ENCODE results near the gene RNF186.
"Not testable (repeated sequence)": the region's sequence is repeated elsewhere in the genome, so short reads cannot be mapped to it uniquely, and the experiment has no call there.

The RNF186 gene

DNA sequence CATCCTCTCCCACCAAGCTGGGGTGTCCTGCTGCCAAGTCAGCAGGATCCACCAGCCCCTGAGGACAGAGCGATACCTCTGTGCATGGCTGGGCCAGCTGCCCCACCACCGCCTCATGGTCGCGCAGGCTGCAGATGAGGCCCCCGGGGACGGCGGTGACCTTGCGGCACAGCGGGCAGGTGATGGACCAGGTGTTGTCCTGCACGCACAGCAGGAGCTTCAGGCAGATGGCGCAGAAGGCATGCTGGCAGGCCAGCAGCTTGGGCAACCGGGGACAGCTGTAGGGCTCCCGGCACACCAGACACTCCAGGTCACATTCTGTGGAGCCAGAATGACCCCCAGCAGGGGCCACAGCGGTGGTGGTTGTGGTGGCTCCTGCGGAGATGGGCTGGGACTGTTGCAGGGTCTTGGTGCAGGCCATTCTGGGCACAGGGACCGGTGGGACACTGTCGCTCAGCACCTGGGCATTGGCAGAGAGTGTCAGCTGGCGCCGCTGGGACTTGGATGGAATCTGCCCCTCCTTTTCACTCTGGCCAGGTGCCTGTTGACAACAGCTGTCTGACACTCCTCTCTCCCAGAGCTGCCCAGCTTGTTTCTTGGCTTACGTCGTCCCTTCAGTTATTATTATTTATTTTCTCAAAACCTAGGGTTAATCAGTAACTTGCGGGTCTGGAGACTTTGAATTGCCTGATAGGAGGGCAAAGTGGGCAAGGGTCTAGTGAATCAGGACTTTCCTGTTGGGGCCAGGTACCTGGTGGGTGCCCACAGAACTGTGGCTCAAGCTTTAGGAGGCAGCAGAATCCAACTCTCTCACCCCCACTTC lies at the start of gene RNF186:
Gene RNF186, minus strand, starts transcription at position 603 of the 823 bp plus-strand sequence. Its CDS starts 182 bp downstream, at position 421.
- DNase-seq (ENCODE audit: low spot score) = no peak

DNA sequence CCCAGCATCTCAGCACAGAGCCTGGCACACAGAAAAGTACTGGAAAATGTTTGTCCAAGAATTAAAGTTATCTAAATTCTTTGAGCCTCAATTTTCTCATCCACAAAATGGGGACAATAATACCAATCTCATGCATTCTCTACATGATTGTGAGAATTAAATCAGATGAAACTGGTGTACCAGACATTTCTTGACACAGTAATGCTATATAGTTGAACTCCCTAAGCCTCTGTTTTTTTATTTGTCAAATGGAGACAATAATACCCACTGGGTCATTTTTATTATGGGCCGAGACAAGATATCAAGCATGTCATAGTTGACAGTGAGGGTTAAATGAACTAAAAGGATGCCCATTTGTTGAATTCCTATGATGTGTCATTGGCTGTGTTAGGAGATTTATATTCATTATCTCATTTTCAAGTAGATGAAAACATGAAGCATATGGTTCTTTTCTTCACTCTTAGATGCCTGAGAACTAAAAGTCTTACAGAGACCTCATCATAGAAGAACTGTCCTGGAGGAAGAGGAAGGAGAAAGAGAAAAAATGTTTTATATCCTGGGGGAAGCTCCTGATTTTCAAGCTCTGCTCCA lies 49.6 kb upstream of the RNF186 start:
- DNase-seq (ENCODE audit: low spot score) = no peak

DNA sequence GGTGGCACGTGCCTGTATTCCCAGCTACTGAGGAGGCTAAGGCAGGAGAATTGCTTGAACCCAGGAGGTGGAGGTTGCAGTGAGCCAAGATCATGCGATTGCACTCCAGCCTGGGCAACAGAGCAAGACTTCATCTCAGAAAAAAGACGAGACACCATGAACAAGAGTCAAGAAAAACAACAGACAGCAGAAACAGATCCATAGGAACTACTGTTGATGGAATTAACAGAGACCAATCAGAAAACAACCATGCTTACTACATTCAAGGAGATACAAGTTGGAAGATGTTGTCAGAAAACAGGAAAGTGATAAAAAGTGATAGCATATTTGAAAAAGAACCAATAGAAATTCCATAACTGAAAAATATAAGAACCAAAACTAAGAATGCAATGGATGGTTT lies 47.9 kb upstream of the RNF186 start:
- no peak for DNase-seq (ENCODE audit: low spot score)

- no peak for DNase-seq (ENCODE audit: low spot score)
Observed at GRCh38 chr1:19861842-19862530, 46.9 kb upstream of the RNF186 start.

GRCh38 chr1:19861034-19861433 lies 46.0 kb upstream of the RNF186 start:
- no peak for DNase-seq (ENCODE audit: low spot score)

DNA sequence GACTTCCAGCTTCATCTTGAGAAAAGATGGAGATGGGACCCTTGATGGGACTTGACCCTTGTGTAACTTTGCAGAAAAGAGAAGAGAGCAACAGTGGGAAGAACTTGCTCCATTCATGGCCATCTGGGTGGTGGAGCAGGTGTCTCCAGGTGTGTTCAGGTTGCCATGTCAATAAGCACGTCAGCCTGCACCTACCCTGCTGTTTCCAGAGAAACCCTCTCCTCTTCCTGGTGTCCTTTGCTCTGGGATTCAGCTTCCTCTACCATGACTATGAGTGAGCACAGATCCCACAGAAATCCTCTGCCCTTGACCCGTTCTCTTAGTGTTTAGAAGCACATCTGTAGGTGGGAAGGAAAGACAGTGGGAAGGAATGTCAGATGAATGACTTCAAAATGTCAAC lies 45.3 kb upstream of the RNF186 start:
- DNase-seq (ENCODE audit: low spot score) = no peak

GRCh38 chr1:19859876-19860275 lies 44.8 kb upstream of the RNF186 start:
- no peak for DNase-seq (ENCODE audit: low spot score)

DNA sequence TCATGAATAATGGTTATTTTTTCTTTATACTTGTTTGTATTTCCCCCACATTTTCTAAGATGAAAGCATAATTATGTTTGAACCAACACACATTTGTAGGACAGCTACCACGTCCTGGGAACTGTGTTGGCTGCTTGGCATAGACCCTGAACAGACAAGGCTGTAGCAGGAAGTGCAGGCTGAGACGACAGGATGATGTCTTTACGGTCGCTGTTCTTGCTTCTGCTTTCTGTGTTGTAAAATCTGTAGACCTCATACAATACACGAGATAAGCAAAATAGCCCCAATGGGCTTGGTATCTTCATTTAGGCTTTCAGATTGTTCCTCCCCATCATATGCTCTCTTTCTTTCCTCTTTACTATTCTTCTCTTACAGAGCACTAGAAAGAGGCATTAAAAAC lies 43.8 kb upstream of the RNF186 start:
- no peak for DNase-seq (ENCODE audit: low spot score)

- DNase-seq (ENCODE audit: low spot score) = no peak
Observed at GRCh38 chr1:19854866-19855265, 39.8 kb upstream of the RNF186 start.

- DNase-seq (ENCODE audit: low spot score) = no peak
Observed at GRCh38 chr1:19852036-19852435, 37.0 kb upstream of the RNF186 start.

GRCh38 chr1:19850214-19850613 lies 35.1 kb upstream of the RNF186 start:
- no peak for DNase-seq (ENCODE audit: low spot score)

GRCh38 chr1:19849307-19849706 lies 34.2 kb upstream of the RNF186 start:
- DNase-seq (ENCODE audit: low spot score) = not testable (repeated sequence)

DNA sequence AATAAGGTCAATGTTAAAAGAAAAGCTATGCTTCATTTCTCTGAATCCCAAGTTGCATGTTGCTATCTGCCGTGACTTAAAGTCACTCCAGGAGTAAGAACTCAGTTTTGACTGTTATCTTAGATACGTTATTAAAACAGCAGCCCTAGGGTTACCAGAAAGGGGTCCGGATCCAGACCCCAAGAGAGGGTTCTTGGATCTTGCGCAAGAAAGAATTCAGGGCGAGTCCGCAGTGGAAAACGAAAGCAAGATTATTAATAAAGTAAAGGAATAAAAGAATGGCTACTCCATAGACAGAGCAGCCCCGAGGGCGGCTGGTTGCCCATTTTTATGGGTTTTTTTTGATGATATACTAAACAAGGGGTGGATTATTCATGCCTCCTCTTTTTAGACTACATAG lies 32.3 kb upstream of the RNF186 start:
- not testable (repeated sequence) for DNase-seq (ENCODE audit: low spot score)

- DNase-seq (ENCODE audit: low spot score) = no peak
Observed at GRCh38 chr1:19846338-19846737, 31.3 kb upstream of the RNF186 start.

DNA sequence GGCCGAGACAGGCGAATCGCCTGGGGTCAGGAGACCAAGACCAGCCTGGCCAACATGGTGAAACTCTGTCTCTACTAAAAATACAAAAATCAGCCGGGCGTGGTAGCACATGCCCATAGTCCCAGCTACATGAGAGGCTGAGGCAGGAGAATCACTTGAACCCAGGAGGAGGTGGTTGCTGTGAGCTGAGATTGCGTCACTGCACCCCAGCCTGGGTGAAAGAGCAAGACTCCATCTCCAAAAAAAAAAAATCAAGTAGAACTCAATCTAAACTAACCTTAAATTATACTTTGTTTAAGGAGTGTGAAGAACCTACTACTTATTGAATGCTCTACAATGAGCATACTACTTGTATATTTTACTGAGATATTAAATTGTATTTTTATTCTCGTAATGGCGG lies 30.5 kb upstream of the RNF186 start:
- DNase-seq (ENCODE audit: low spot score) = no peak

- no peak for DNase-seq (ENCODE audit: low spot score)
Observed at GRCh38 chr1:19844731-19845495, 29.8 kb upstream of the RNF186 start.

GRCh38 chr1:19840228-19840627 lies 25.1 kb upstream of the RNF186 start:
- DNase-seq (ENCODE audit: low spot score) = no peak

DNA sequence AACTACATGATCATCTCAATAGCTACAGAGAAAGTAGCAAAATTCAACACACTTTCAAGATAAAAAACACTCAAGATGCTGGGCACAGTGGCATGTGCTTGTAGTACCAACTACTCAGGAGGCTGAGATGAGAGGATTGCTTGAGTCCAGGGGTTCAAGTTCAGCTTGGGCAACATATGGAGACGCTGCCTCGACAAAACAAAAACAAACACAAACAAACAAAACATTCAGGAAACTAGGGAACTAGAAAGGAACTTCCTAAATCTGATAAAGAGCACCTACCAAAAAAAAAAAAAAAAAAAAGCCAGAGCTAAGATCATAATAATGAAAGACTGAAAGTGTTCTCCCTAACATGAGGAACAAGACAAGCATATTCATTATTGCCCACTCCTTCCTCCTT lies 22.8 kb upstream of the RNF186 start:
- DNase-seq (ENCODE audit: low spot score) = no peak

DNA sequence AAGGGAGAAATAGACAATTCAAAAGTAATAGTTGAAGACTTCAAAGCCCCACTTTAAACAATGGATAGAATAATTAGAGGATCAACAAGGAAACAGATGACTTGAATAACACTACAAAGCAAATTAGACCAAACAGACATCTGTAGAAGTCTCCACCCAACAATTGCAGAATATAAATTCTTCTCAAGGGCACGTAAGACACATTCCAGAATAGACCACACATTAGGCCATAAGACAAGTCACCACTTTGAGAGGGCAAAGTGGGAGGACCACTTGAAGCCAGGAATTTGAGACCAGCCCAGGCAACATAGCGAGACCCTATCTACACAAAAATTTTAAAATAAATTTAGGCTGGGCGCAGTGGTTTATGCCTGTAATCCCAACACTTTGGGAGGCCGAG lies 20.5 kb upstream of the RNF186 start:
- DNase-seq (ENCODE audit: low spot score) = no peak

GRCh38 chr1:19831441-19831840 lies 16.4 kb upstream of the RNF186 start:
- DNase-seq (ENCODE audit: low spot score) = no peak

- DNase-seq (ENCODE audit: low spot score) = no peak
Observed at GRCh38 chr1:19828546-19828945, 13.5 kb upstream of the RNF186 start.

DNA sequence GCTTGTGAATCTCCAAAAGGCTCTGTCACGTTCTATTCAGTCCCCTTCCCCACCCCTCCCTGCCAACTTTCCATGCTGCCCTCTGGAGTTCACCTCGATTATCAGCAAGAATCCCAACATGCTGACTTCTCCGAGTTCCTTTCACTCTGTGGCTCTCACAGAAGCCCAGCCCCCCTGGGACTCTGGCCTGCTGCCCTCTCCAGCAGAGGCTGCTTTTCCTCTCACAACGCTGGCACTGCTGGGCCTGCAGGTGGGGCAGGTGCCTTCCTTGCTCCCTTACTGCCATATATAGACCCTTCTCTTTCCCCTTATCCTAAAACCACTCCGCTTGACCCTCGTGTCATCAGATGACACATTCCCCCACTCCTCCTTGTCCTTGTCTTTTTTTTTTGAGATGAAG lies 10.2 kb upstream of the RNF186 start:
- DNase-seq (ENCODE audit: low spot score) = no peak

Data from HuH-7.5 (cell line).